ENCODE data around the gene SDR39U1.
A peak's percentile ranks its signal among the peaks of the same experiment; 100 is the strongest.

The SDR39U1 gene

GRCh38 chr14:24428628-24429394 lies 13.8 kb downstream of the SDR39U1 start:
- no peaks in the 10 kb centered on the region for H3K9me3 ChIP-seq (ENCODE audit: control insufficient read depth, insufficient read depth, low read length)
- H3K27ac ChIP-seq (ENCODE audit: low read depth, low read length): no peak overlapping the region
- H4K20me1 ChIP-seq (ENCODE audit: control insufficient read depth, insufficient read depth, low read depth, low read length): peaks cover 6% of the 10 kb centered on the region; the same call in 1 of the 2 replicates
- H3K79me2 ChIP-seq (ENCODE audit: control insufficient read depth, low read length): peaks cover 29% of the 10 kb centered on the region
- no peak for TF ChIP-seq EZH2phosphoT487 (IDR thresholded peaks at IDR 0.05; ENCODE audit: borderline replicate concordance, low read length)
- H3K9me2 ChIP-seq (replicated peaks; ENCODE audit: control insufficient read depth, low read length): no peaks in the 10 kb centered on the region
- H3K27me3 ChIP-seq (ENCODE audit: control insufficient read depth, low read length): no peaks in the 10 kb centered on the region
- H3F3A ChIP-seq (ENCODE audit: control insufficient read depth, insufficient read depth): no peaks in the 10 kb centered on the region
- H3K4me3 ChIP-seq (ENCODE audit: low read length): peak overlapping the region; percentile 94
- H3K4me1 ChIP-seq (ENCODE audit: control insufficient read depth, low read length): peaks cover 50% of the 10 kb centered on the region
- peak overlapping the region; percentile 94 for H3K4me2 ChIP-seq (ENCODE audit: low read length)
- peaks cover 28% of the 10 kb centered on the region for H3K36me3 ChIP-seq (ENCODE audit: control insufficient read depth, low read length)

- H3K36me3 ChIP-seq (ENCODE audit: control insufficient read depth, low read length): peaks cover 18% of the 10 kb centered on the region
- H3K27ac ChIP-seq (ENCODE audit: low read depth, low read length): no peak overlapping the region
- peaks cover 6% of the 10 kb centered on the region; the same call in 1 of the 2 replicates for H4K20me1 ChIP-seq (ENCODE audit: control insufficient read depth, insufficient read depth, low read depth, low read length)
- no peak overlapping the region for H3K4me3 ChIP-seq (ENCODE audit: low read length)
- H3K4me1 ChIP-seq (ENCODE audit: control insufficient read depth, low read length): peaks cover 50% of the 10 kb centered on the region
- H3F3A ChIP-seq (ENCODE audit: control insufficient read depth, insufficient read depth): no peaks in the 10 kb centered on the region
- TF ChIP-seq EZH2phosphoT487 (IDR thresholded peaks at IDR 0.05; ENCODE audit: borderline replicate concordance, low read length) (no peak), CTCF (IDR thresholded peaks at IDR 0.05; ENCODE audit: low read depth, low read length, poor library complexity, severe bottlenecking) (no peak)
- H3K27me3 ChIP-seq (ENCODE audit: control insufficient read depth, low read length): no peaks in the 10 kb centered on the region
- H3K9me2 ChIP-seq (replicated peaks; ENCODE audit: control insufficient read depth, low read length): no peaks in the 10 kb centered on the region
- peaks cover 28% of the 10 kb centered on the region for H3K79me2 ChIP-seq (ENCODE audit: control insufficient read depth, low read length)
- no peaks in the 10 kb centered on the region for H3K9me3 ChIP-seq (ENCODE audit: control insufficient read depth, insufficient read depth, low read length)
- H3K4me2 ChIP-seq (ENCODE audit: low read length): no peak overlapping the region
These were observed 14.8 kb downstream of the SDR39U1 start for GRCh38 chr14:24427537-24428508.

GRCh38 chr14:24426912-24427536 lies 15.6 kb downstream of the SDR39U1 start:
- no peaks in the 10 kb centered on the region for H3F3A ChIP-seq (ENCODE audit: control insufficient read depth, insufficient read depth)
- peaks cover 20% of the 10 kb centered on the region for H3K79me2 ChIP-seq (ENCODE audit: control insufficient read depth, low read length)
- H3K27ac ChIP-seq (ENCODE audit: low read depth, low read length): no peak overlapping the region
- H3K4me3 ChIP-seq (ENCODE audit: low read length): no peak overlapping the region
- H3K9me3 ChIP-seq (ENCODE audit: control insufficient read depth, insufficient read depth, low read length): no peaks in the 10 kb centered on the region
- H3K4me1 ChIP-seq (ENCODE audit: control insufficient read depth, low read length): peaks cover 55% of the 10 kb centered on the region
- H3K27me3 ChIP-seq (ENCODE audit: control insufficient read depth, low read length): no peaks in the 10 kb centered on the region
- no peaks in the 10 kb centered on the region for H3K9me2 ChIP-seq (replicated peaks; ENCODE audit: control insufficient read depth, low read length)
- TF ChIP-seq CTCF (IDR thresholded peaks at IDR 0.05; ENCODE audit: low read depth, low read length, poor library complexity, severe bottlenecking) (no peak), EZH2phosphoT487 (IDR thresholded peaks at IDR 0.05; ENCODE audit: borderline replicate concordance, low read length) (no peak)
- H4K20me1 ChIP-seq (ENCODE audit: control insufficient read depth, insufficient read depth, low read depth, low read length): peaks cover 3% of the 10 kb centered on the region; the same call in 1 of the 2 replicates
- H3K4me2 ChIP-seq (ENCODE audit: low read length): no peak overlapping the region
- H3K36me3 ChIP-seq (ENCODE audit: control insufficient read depth, low read length): peaks cover 10% of the 10 kb centered on the region
